HUDEP-2 (cell line): ENCODE data around the gene MICAL2.
"Not testable (repeated sequence)": the region's sequence is repeated elsewhere in the genome, so short reads cannot be mapped to it uniquely, and the experiment has no call there.

Experiments
- DNase-seq, 76 experiments: peaks; one replicate each; lab custom pipeline; 2025; ENCODE audit not compliant: unreplicated experiment in 76 of 76; lab: John Stamatoyannopoulos, UW

Gene MICAL2

GRCh38 chr11:12130180-12130980 lies 20.0 kb downstream of the MICAL2 start:
- no peak for DNase-seq

- no peak for DNase-seq
Observed at GRCh38 chr11:12131943-12132789, 21.8 kb downstream of the MICAL2 start.

- no peak for DNase-seq
Observed at GRCh38 chr11:12132790-12133145, 22.4 kb downstream of the MICAL2 start.

GRCh38 chr11:12133547-12134235 lies 23.3 kb downstream of the MICAL2 start:
- no peak for DNase-seq

GRCh38 chr11:12134236-12134585 lies 23.8 kb downstream of the MICAL2 start:
- no peak for DNase-seq

- no peak for DNase-seq
Observed at GRCh38 chr11:12135185-12135584, 24.8 kb downstream of the MICAL2 start.

- DNase-seq = no peak
Observed at GRCh38 chr11:12137005-12137690, 26.8 kb downstream of the MICAL2 start.

GRCh38 chr11:12137938-12138731 lies 27.7 kb downstream of the MICAL2 start:
- no peak for DNase-seq

GRCh38 chr11:12139144-12139881 lies 28.9 kb downstream of the MICAL2 start:
- no peak for DNase-seq

- no peak for DNase-seq
Observed at GRCh38 chr11:12140186-12140793, 29.9 kb downstream of the MICAL2 start.

- peak in 25 of 76 experiments; percentile 10 to 49 (median 19) for DNase-seq
Observed at GRCh38 chr11:12141283-12141682, 30.9 kb downstream of the MICAL2 start.

GRCh38 chr11:12142176-12142575 lies 31.8 kb downstream of the MICAL2 start:
- DNase-seq = no peak

- no peak for DNase-seq
Observed at GRCh38 chr11:12142909-12143308, 32.5 kb downstream of the MICAL2 start.

GRCh38 chr11:12143461-12144258 lies 33.3 kb downstream of the MICAL2 start:
- DNase-seq = no peak

- DNase-seq = no peak
Observed at GRCh38 chr11:12144330-12145174, 34.2 kb downstream of the MICAL2 start.

- DNase-seq = not testable (repeated sequence)
Observed at GRCh38 chr11:12146678-12147077, 36.3 kb downstream of the MICAL2 start.

- no peak for DNase-seq
Observed at GRCh38 chr11:12147827-12148226, 37.4 kb downstream of the MICAL2 start.
